GM23338 (cell line): ENCODE measurements around the gene ADAMTS13. TPM values are rescaled to one million over a fixed set of nuclear protein-coding genes. Genes with fewer than 3 reads are reported as not detected.

ENCODE experiments used
- ATAC-seq: fragments of 200-7000 bp; cut with Tn5 transposase; 3 replicates; pipeline ENCODE4 v1.9.1; 2020
- DNase-seq: peaks from one replicate; pipeline ENCODE4 v3.0.0-alpha.2; 2015; ENCODE audit warnings: low spot score
- H2AFZ ChIP-seq: fragments of 200-600 bp; sonication (generic); 2 replicates; pipeline ENCODE4 v1.8.0; 2016; ENCODE audit warnings: antibody characterized with exemption, mild to moderate bottlenecking, moderate library complexity
- H3F3A ChIP-seq: fragments of 200-600 bp; sonication (generic); replicated peaks from 2 replicates; pipeline ENCODE4 v1.8.0; 2017; ENCODE audit warnings: antibody characterized with exemption, mixed run types, low read depth
- H3K27ac ChIP-seq: fragments of 200-600 bp; sonication (generic); 2 replicates; pipeline ENCODE4 v1.6.1; 2016; ENCODE audit warnings: low read depth
- H3K27me3 ChIP-seq: fragments of 200-600 bp; sonication (generic); 2 replicates; pipeline ENCODE4 v1.8.0; 2016; ENCODE audit warnings: mild to moderate bottlenecking, mixed run types, moderate library complexity; ENCODE audit not compliant: insufficient read depth
- H3K36me3 ChIP-seq: fragments of 200-600 bp; sonication (generic); 2 replicates; pipeline ENCODE4 v1.8.0; 2016; ENCODE audit warnings: mild to moderate bottlenecking; ENCODE audit not compliant: insufficient read depth
- H3K4me1 ChIP-seq: fragments of 200-600 bp; sonication (generic); 2 replicates; pipeline ENCODE4 v1.8.0; 2016; ENCODE audit warnings: mild to moderate bottlenecking, moderate library complexity; ENCODE audit not compliant: insufficient read depth
- H3K4me2 ChIP-seq: fragments of 200-600 bp; sonication (generic); 2 replicates; pipeline ENCODE4 v1.7.1; 2017; ENCODE audit warnings: mixed run types
- H3K4me3 ChIP-seq: fragments of 200-600 bp; sonication (generic); 2 replicates; pipeline ENCODE4 v1.6.1; 2016; ENCODE audit warnings: mixed run types
- H3K79me2 ChIP-seq: fragments of 200-600 bp; sonication (generic); replicated peaks from 2 replicates; pipeline ENCODE4 v1.8.0; 2017; ENCODE audit warnings: mild to moderate bottlenecking; ENCODE audit not compliant: insufficient read depth
- H3K9me2 ChIP-seq: fragments of 200-600 bp; sonication (generic); 2 replicates; pipeline ENCODE4 v1.8.0; 2017; ENCODE audit not compliant: insufficient read depth
- H4K20me1 ChIP-seq: fragments of 200-600 bp; sonication (generic); replicated peaks from 2 replicates; pipeline ENCODE4 v1.8.0; 2017; ENCODE audit warnings: mild to moderate bottlenecking; ENCODE audit not compliant: insufficient read depth
- H3K27ac Mint-ChIP-seq: 2 replicates; pipeline ENCODE4 v1.8.0; 2020; ENCODE audit warnings: inconsistent platforms, mild to moderate bottlenecking, moderate library complexity, mixed read lengths
- H3K27me3 Mint-ChIP-seq: 3 replicates; pipeline ENCODE4 v1.8.0; 2022; ENCODE audit warnings: low read depth, mild to moderate bottlenecking, moderate library complexity, mixed read lengths, inconsistent platforms; ENCODE audit not compliant: insufficient read depth, poor library complexity
- H3K36me3 Mint-ChIP-seq: 3 replicates; pipeline ENCODE4 v1.8.0; 2021; ENCODE audit warnings: low read depth, mild to moderate bottlenecking, inconsistent platforms, moderate library complexity, mixed read lengths
- H3K4me1 Mint-ChIP-seq: 3 replicates; pipeline ENCODE4 v1.8.0; 2020; ENCODE audit warnings: mild to moderate bottlenecking, inconsistent platforms, mixed read lengths
- H3K4me3 Mint-ChIP-seq: 3 replicates; pipeline ENCODE4 v1.8.0; 2021; ENCODE audit warnings: moderate library complexity, mild to moderate bottlenecking, inconsistent platforms, mixed read lengths
- H3K9me3 Mint-ChIP-seq: 3 replicates; pipeline ENCODE4 v1.8.0; 2020; ENCODE audit warnings: moderate library complexity, mild to moderate bottlenecking, inconsistent platforms, mixed read lengths
- CREB1 ChIP-seq: fragments of 250-450 bp; sonication (Bioruptor Pico); IDR thresholded peaks from 2 replicates; pipeline ENCODE4 v1.5.0; 2020; ENCODE audit warnings: low read depth, mild to moderate bottlenecking, moderate library complexity
- EZH2 ChIP-seq: fragments of 200-600 bp; sonication (generic); IDR thresholded peaks from one replicate; pipeline ENCODE4 v1.8.0; 2017; ENCODE audit warnings: antibody characterized with exemption, mild to moderate bottlenecking, low read depth; ENCODE audit not compliant: unreplicated experiment
- EZH2phosphoT487 ChIP-seq: fragments of 200-600 bp; sonication (generic); IDR thresholded peaks from one replicate; pipeline ENCODE4 v1.8.1; 2018; ENCODE audit warnings: antibody characterized with exemption; ENCODE audit not compliant: unreplicated experiment
- JUNB ChIP-seq: IDR thresholded peaks from one replicate; pipeline ENCODE4 v1.6.1; 2016; ENCODE audit warnings: antibody characterized with exemption; ENCODE audit not compliant: unreplicated experiment
- NANOG ChIP-seq: IDR thresholded peaks from 2 replicates; pipeline ENCODE4 v1.6.1; 2016; ENCODE audit warnings: antibody characterized with exemption, borderline replicate concordance
- POLR2AphosphoS5 ChIP-seq: IDR thresholded peaks from 2 replicates; pipeline ENCODE4 v1.6.1; 2016; ENCODE audit warnings: antibody characterized with exemption, low read depth
- STAT1 ChIP-seq: IDR thresholded peaks from one replicate; pipeline ENCODE4 v1.6.1; 2016; ENCODE audit warnings: antibody characterized with exemption; ENCODE audit not compliant: unreplicated experiment
- ZNF331 ChIP-seq: fragments of 250-450 bp; sonication (Bioruptor Pico); IDR thresholded peaks from 2 replicates; pipeline ENCODE4 v1.5.0; 2020; ENCODE audit warnings: low read depth, mild to moderate bottlenecking, moderate library complexity
- polyA plus RNA-seq: library from polyadenylated mRNA; unstranded; fragments of >200 nt; fragmentation: Nextera tagmentation; extraction: Ambion mirVana; gene quantifications from 2 replicates; pipeline ENCODE4 v1.2.1, GENCODE V29; 2016
- total RNA-seq: library from RNA; depleted of rRNA; stranded (reverse); fragments of >200 nt; shearing (Covaris generic); gene quantifications from 2 replicates; pipeline ENCODE4 v1.2.3, GENCODE V29; 2014
- TF ChIP-seq, protein P1 (sequence below), 2 experiments: fragments of 200-600 bp in 1 of 2; sonication (generic) in 1 of 2; conservative IDR thresholded peaks; 2 replicates each; pipeline versions ENCODE4 v1.5.1 to v1.6.1; 2016 to 2017; ENCODE audit warnings: antibody characterized with exemption in 2 of 2, low read depth in 2 of 2, mild to moderate bottlenecking in 2 of 2, moderate library complexity in 1 of 2
- TF ChIP-seq, protein P2 (sequence below): IDR thresholded peaks from one replicate; pipeline ENCODE4 v1.6.1; 2018; ENCODE audit warnings: antibody characterized with exemption; ENCODE audit not compliant: unreplicated experiment

The ADAMTS13 gene
- total and polyA plus RNA-seq, 2 experiments from 2014 or later: 6.0 TPM

DNA sequence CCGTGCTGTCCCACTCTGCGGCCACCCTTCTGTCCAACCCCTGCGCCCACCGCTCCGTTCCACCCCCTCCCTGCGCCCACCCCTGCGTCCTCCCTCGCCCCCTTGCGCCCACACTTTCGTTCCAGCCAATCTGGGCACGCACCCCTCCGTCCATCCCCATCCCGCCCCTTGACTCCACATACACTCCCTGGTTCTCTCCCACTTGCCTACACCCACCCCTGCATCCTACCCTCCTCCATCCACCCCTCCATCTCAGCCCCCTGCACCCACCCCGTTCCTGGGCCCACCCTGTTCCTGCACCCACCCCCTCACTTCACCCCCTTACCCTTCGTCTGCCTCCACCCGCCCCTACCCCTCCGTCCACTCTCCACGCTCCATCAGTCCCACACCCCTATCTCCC is 7.0 kb downstream of the ADAMTS13 start (continued):
- no peak for TF ChIP-seq EZH2phosphoT487
- TF ChIP-seq EZH2: no peak
- TF ChIP-seq STAT1: no peak
- TF ChIP-seq, protein P1, sequence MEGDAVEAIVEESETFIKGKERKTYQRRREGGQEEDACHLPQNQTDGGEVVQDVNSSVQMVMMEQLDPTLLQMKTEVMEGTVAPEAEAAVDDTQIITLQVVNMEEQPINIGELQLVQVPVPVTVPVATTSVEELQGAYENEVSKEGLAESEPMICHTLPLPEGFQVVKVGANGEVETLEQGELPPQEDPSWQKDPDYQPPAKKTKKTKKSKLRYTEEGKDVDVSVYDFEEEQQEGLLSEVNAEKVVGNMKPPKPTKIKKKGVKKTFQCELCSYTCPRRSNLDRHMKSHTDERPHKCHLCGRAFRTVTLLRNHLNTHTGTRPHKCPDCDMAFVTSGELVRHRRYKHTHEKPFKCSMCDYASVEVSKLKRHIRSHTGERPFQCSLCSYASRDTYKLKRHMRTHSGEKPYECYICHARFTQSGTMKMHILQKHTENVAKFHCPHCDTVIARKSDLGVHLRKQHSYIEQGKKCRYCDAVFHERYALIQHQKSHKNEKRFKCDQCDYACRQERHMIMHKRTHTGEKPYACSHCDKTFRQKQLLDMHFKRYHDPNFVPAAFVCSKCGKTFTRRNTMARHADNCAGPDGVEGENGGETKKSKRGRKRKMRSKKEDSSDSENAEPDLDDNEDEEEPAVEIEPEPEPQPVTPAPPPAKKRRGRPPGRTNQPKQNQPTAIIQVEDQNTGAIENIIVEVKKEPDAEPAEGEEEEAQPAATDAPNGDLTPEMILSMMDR (conservative IDR thresholded peaks at IDR 0.05; ENCODE audit: low read depth in 2 of 2): no peak
- no peak for TF ChIP-seq POLR2AphosphoS5
- no peak for TF ChIP-seq NANOG
- no peak for TF ChIP-seq CREB1 (CRISPR knock-in tag)
- no peak for TF ChIP-seq JUNB
- no peak for TF ChIP-seq ZNF331 (CRISPR knock-in tag)
- TF ChIP-seq, protein P2, sequence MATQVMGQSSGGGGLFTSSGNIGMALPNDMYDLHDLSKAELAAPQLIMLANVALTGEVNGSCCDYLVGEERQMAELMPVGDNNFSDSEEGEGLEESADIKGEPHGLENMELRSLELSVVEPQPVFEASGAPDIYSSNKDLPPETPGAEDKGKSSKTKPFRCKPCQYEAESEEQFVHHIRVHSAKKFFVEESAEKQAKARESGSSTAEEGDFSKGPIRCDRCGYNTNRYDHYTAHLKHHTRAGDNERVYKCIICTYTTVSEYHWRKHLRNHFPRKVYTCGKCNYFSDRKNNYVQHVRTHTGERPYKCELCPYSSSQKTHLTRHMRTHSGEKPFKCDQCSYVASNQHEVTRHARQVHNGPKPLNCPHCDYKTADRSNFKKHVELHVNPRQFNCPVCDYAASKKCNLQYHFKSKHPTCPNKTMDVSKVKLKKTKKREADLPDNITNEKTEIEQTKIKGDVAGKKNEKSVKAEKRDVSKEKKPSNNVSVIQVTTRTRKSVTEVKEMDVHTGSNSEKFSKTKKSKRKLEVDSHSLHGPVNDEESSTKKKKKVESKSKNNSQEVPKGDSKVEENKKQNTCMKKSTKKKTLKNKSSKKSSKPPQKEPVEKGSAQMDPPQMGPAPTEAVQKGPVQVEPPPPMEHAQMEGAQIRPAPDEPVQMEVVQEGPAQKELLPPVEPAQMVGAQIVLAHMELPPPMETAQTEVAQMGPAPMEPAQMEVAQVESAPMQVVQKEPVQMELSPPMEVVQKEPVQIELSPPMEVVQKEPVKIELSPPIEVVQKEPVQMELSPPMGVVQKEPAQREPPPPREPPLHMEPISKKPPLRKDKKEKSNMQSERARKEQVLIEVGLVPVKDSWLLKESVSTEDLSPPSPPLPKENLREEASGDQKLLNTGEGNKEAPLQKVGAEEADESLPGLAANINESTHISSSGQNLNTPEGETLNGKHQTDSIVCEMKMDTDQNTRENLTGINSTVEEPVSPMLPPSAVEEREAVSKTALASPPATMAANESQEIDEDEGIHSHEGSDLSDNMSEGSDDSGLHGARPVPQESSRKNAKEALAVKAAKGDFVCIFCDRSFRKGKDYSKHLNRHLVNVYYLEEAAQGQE: no peak

DNA sequence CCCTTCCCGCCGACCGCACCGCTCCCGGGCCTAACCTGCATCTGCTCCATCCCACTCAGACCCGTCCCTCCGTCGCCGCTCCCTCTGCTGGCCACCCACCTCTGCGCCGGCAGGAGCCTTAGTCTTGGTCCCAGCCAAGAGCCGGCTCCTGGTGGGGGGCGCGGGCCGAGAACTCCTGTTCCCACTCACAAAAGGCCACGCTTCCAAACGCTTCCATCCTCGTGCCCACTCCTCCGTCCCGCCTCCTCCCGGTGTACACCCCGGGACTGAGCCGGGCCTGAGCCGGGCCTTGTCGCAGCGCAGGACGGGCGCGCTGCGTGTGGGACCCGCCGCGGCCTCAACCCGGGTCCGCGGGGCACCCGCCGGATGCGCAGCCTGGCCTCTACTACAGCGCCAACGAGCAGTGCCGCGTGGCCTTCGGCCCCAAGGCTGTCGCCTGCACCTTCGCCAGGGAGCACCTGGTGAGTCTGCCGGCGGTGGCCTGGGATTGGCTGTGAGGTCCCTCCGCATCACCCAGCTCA is 7.5 kb downstream of the ADAMTS13 start:
- Mint-ChIP-seq H3K4me3 (peak overlapping the region; percentile 67), H3K9me3 (peaks cover 15% of the 10 kb centered on the region; the same call in 2 of the 3 replicates), H3K27ac (no peak overlapping the region), H3K27me3 (peaks cover 20% of the 10 kb centered on the region), H3K36me3 (peaks cover 13% of the 10 kb centered on the region), H3K4me1 (peaks cover 7% of the 10 kb centered on the region; the same call in 2 of the 3 replicates)
- Histone ChIP-seq H3K27me3 (peaks cover 6% of the 10 kb centered on the region), H3F3A (peaks cover 6% of the 10 kb centered on the region), H3K79me2 (no peaks in the 10 kb centered on the region), H3K27ac (no peak overlapping the region), H3K9me2 (no peaks in the 10 kb centered on the region), H2AFZ (peak overlapping the region; percentile 93), H3K4me2 (peak overlapping the region; percentile 80), H4K20me1 (no peaks in the 10 kb centered on the region), H3K4me1 (peaks cover 4% of the 10 kb centered on the region; the same call in 1 of the 2 replicates), H3K36me3 (no peaks in the 10 kb centered on the region), H3K4me3 (peak overlapping the region; percentile 70)
- ATAC-seq: peak; percentile 82
- TF ChIP-seq EZH2: no peak
- peak; percentile 38 for TF ChIP-seq POLR2AphosphoS5
- TF ChIP-seq, protein P1 (conservative IDR thresholded peaks at IDR 0.05; ENCODE audit: low read depth in 2 of 2): peak; percentile 59 to 66
- DNase-seq: peak; percentile 92
